SJCRH30 (cell line): Measurements from ENCODE around the gene RFPL1. TPM values are rescaled to one million over a fixed set of nuclear protein-coding genes. Genes with fewer than 3 reads are reported as not detected.

Experiments
- total RNA-seq: library from RNA; depleted of rRNA; stranded (reverse); fragments of >200 nt; shearing (Covaris generic); gene quantifications from 2 replicates; pipeline ENCODE4 v1.2.3, GENCODE V29; 2014; rRNA removed

The RFPL1 gene
- total RNA-seq, 1 experiment from 2014 or later, result not detected

Other genes starting within 250 kb of the RFPL1 start
- gene EMID1, start 232.7 kb upstream of the RFPL1 start, total RNA-seq, result 2.2 and 2.3 TPM in 2 replicates
- gene RHBDD3, start 170.6 kb upstream of the RFPL1 start, total RNA-seq, result 20.3 and 21.8 TPM in 2 replicates
- gene EWSR1, start 170.3 kb upstream of the RFPL1 start, total RNA-seq, result 275 and 298 TPM in 2 replicates
- 5.0 and 6.4 TPM in 2 replicates for gene GAS2L1, start 131.9 kb upstream of the RFPL1 start, total RNA-seq
- 4.1 and 4.3 TPM in 2 replicates for gene RASL10A, start 122.9 kb upstream of the RFPL1 start, total RNA-seq
- 40.5 and 41.3 TPM in 2 replicates for gene AP1B1, start 50.0 kb upstream of the RFPL1 start, total RNA-seq
- not detected in 2 replicates for gene NEFH, start 41.6 kb downstream of the RFPL1 start, total RNA-seq
- 39.2 and 41.4 TPM in 2 replicates for gene THOC5, start 115.2 kb downstream of the RFPL1 start, total RNA-seq
- 26.7 and 30.4 TPM in 2 replicates for gene NIPSNAP1, start 142.5 kb downstream of the RFPL1 start, total RNA-seq
- gene NF2, start 165.1 kb downstream of the RFPL1 start, total RNA-seq, result 43.8 and 45.6 TPM in 2 replicates